Measurements from ENCODE around the gene ZNF692.
"Not testable (repeated sequence)": the region's sequence is repeated elsewhere in the genome, so short reads cannot be mapped to it uniquely, and the experiment has no call there.

ZNF692 gene

GRCh38 chr1:248885646-248886045, 26.8 kb upstream of the ZNF692 start:
- no peak overlapping the region for H3K27ac ChIP-seq (ENCODE audit: low read depth, low read length)

GRCh38 chr1:248884632-248885295, 25.9 kb upstream of the ZNF692 start:
- WGBS (ENCODE audit: extremely low coverage, insufficient coverage, low lambda C conversion rate): no CpG with 5 or more reads among the region's 1 CpG
- Histone ChIP-seq H3K18ac (ENCODE audit: low read length) (no peak overlapping the region), H3K4ac (ENCODE audit: low read depth, low read length) (no peak overlapping the region), H3K27ac (ENCODE audit: low read depth, low read length) (no peak overlapping the region), H3K36me3 (ENCODE audit: control insufficient read depth, insufficient read depth, low read length) (no peaks in the 10 kb centered on the region), H3K27me3 (ENCODE audit: insufficient read depth, low read length, poor library complexity) (no peaks in the 10 kb centered on the region), H2AK5ac (ENCODE audit: low read length) (no peak overlapping the region), H2BK15ac (replicated peaks; ENCODE audit: low read depth) (no peak overlapping the region), H3K4me1 (ENCODE audit: control insufficient read depth, low read depth, low read length) (no peaks in the 10 kb centered on the region), H2BK120ac (ENCODE audit: low read depth, low read length) (no peak overlapping the region), H3K23ac (ENCODE audit: low read length) (no peak overlapping the region), H3K4me3 (ENCODE audit: low read length) (no peak overlapping the region), H4K5ac (ENCODE audit: low read length) (no peak overlapping the region), H3K79me2 (ENCODE audit: control insufficient read depth, insufficient read depth, low read length) (no peaks in the 10 kb centered on the region), H3K79me1 (ENCODE audit: low read length) (no peaks in the 10 kb centered on the region), H3K56ac (ENCODE audit: low read length) (no peak overlapping the region), H2BK5ac (ENCODE audit: low read length) (no peak overlapping the region), H4K8ac (ENCODE audit: low read depth, low read length) (no peak overlapping the region), H3K9ac (ENCODE audit: low read length) (no peak overlapping the region), H3K4me2 (ENCODE audit: low read length) (no peak overlapping the region)
- no peak for DNase-seq

More at GRCh38 chr1:248885646-248886045, 26.8 kb upstream of the ZNF692 start:
- Histone ChIP-seq H2BK5ac (ENCODE audit: low read length) (no peak overlapping the region), H3K4me2 (ENCODE audit: low read length) (no peak overlapping the region), H3K23ac (ENCODE audit: low read length) (no peak overlapping the region), H3K79me2 (ENCODE audit: control insufficient read depth, insufficient read depth, low read length) (no peaks in the 10 kb centered on the region), H3K79me1 (ENCODE audit: low read length) (no peaks in the 10 kb centered on the region), H3K4ac (ENCODE audit: low read depth, low read length) (no peak overlapping the region), H3K4me1 (ENCODE audit: control insufficient read depth, low read depth, low read length) (no peaks in the 10 kb centered on the region), H4K5ac (ENCODE audit: low read length) (no peak overlapping the region), H2AK5ac (ENCODE audit: low read length) (no peak overlapping the region), H3K27me3 (ENCODE audit: insufficient read depth, low read length, poor library complexity) (no peaks in the 10 kb centered on the region), H4K8ac (ENCODE audit: low read depth, low read length) (no peak overlapping the region), H3K18ac (ENCODE audit: low read length) (no peak overlapping the region), H2BK15ac (replicated peaks; ENCODE audit: low read depth) (no peak overlapping the region), H3K36me3 (ENCODE audit: control insufficient read depth, insufficient read depth, low read length) (no peaks in the 10 kb centered on the region), H3K4me3 (ENCODE audit: low read length) (no peak overlapping the region), H3K9ac (ENCODE audit: low read length) (no peak overlapping the region), H3K56ac (ENCODE audit: low read length) (no peak overlapping the region), H2BK120ac (ENCODE audit: low read depth, low read length) (no peak overlapping the region)
- WGBS (ENCODE audit: extremely low coverage, insufficient coverage, low lambda C conversion rate): no CpG with 5 or more reads among the region's 1 CpG
- DNase-seq: no peak

- not testable (repeated sequence) for H3K27ac ChIP-seq (ENCODE audit: low read depth, low read length); DNase-seq; H3K4me1 ChIP-seq (ENCODE audit: control insufficient read depth, low read depth, low read length); H3K4ac ChIP-seq (ENCODE audit: low read depth, low read length); H2BK15ac ChIP-seq (replicated peaks; ENCODE audit: low read depth); H2BK5ac ChIP-seq (ENCODE audit: low read length); H3K27me3 ChIP-seq (ENCODE audit: insufficient read depth, low read length, poor library complexity); H3K4me3 ChIP-seq (ENCODE audit: low read length); H4K5ac ChIP-seq (ENCODE audit: low read length); H3K23ac ChIP-seq (ENCODE audit: low read length); H3K4me2 ChIP-seq (ENCODE audit: low read length); H3K56ac ChIP-seq (ENCODE audit: low read length); H3K79me1 ChIP-seq (ENCODE audit: low read length); H2BK120ac ChIP-seq (ENCODE audit: low read depth, low read length); H4K8ac ChIP-seq (ENCODE audit: low read depth, low read length); H2AK5ac ChIP-seq (ENCODE audit: low read length); H3K18ac ChIP-seq (ENCODE audit: low read length); H3K9ac ChIP-seq (ENCODE audit: low read length); H3K79me2 ChIP-seq (ENCODE audit: control insufficient read depth, insufficient read depth, low read length); H3K36me3 ChIP-seq (ENCODE audit: control insufficient read depth, insufficient read depth, low read length)
- WGBS (ENCODE audit: extremely low coverage, insufficient coverage, low lambda C conversion rate): no CpG with 5 or more reads among the region's 7 CpGs
Observed at GRCh38 chr1:248882427-248882826, 23.5 kb upstream of the ZNF692 start.

- Histone ChIP-seq H2BK15ac (replicated peaks; ENCODE audit: low read depth) (no peak overlapping the region), H3K27me3 (ENCODE audit: insufficient read depth, low read length, poor library complexity) (no peaks in the 10 kb centered on the region), H3K4me3 (ENCODE audit: low read length) (no peak overlapping the region), H2AK5ac (ENCODE audit: low read length) (no peak overlapping the region), H2BK5ac (ENCODE audit: low read length) (no peak overlapping the region), H3K4me1 (ENCODE audit: control insufficient read depth, low read depth, low read length) (no peaks in the 10 kb centered on the region), H3K56ac (ENCODE audit: low read length) (no peak overlapping the region), H3K4me2 (ENCODE audit: low read length) (no peak overlapping the region), H3K36me3 (ENCODE audit: control insufficient read depth, insufficient read depth, low read length) (no peaks in the 10 kb centered on the region), H3K9ac (ENCODE audit: low read length) (no peak overlapping the region), H3K4ac (ENCODE audit: low read depth, low read length) (no peak overlapping the region), H2BK120ac (ENCODE audit: low read depth, low read length) (no peak overlapping the region), H3K23ac (ENCODE audit: low read length) (no peak overlapping the region), H3K79me2 (ENCODE audit: control insufficient read depth, insufficient read depth, low read length) (no peaks in the 10 kb centered on the region), H4K8ac (ENCODE audit: low read depth, low read length) (no peak overlapping the region), H3K27ac (ENCODE audit: low read depth, low read length) (no peak overlapping the region), H3K18ac (ENCODE audit: low read length) (no peak overlapping the region), H4K5ac (ENCODE audit: low read length) (no peak overlapping the region), H3K79me1 (ENCODE audit: low read length) (no peaks in the 10 kb centered on the region)
- WGBS (ENCODE audit: extremely low coverage, insufficient coverage, low lambda C conversion rate): no CpG with 5 or more reads among the region's 1 CpG
- no peak for DNase-seq
Observed at GRCh38 chr1:248881261-248881660, 22.4 kb upstream of the ZNF692 start.

- H3K27ac ChIP-seq (ENCODE audit: low read depth, low read length): no peak overlapping the region
- no peak overlapping the region for H4K5ac ChIP-seq (ENCODE audit: low read length)
- H3K18ac ChIP-seq (ENCODE audit: low read length): no peak overlapping the region
- DNase-seq: peak; percentile 92
- H3K4me2 ChIP-seq (ENCODE audit: low read length): peak overlapping the region; percentile 20
- H3K23ac ChIP-seq (ENCODE audit: low read length): no peak overlapping the region
- H4K8ac ChIP-seq (ENCODE audit: low read depth, low read length): no peak overlapping the region
- no peak overlapping the region for H2AK5ac ChIP-seq (ENCODE audit: low read length)
- no peaks in the 10 kb centered on the region for H3K4me1 ChIP-seq (ENCODE audit: control insufficient read depth, low read depth, low read length)
- H3K36me3 ChIP-seq (ENCODE audit: control insufficient read depth, insufficient read depth, low read length): no peaks in the 10 kb centered on the region
- no peak overlapping the region for H3K4ac ChIP-seq (ENCODE audit: low read depth, low read length)
- H2BK120ac ChIP-seq (ENCODE audit: low read depth, low read length): no peak overlapping the region
- no peak overlapping the region for H2BK15ac ChIP-seq (replicated peaks; ENCODE audit: low read depth)
- H3K56ac ChIP-seq (ENCODE audit: low read length): peak overlapping the region; percentile 28
- no peaks in the 10 kb centered on the region for H3K79me1 ChIP-seq (ENCODE audit: low read length)
- no peaks in the 10 kb centered on the region for H3K27me3 ChIP-seq (ENCODE audit: insufficient read depth, low read length, poor library complexity)
- H2BK5ac ChIP-seq (ENCODE audit: low read length): no peak overlapping the region
- H3K9ac ChIP-seq (ENCODE audit: low read length): peak overlapping the region; percentile 41
- no peaks in the 10 kb centered on the region for H3K79me2 ChIP-seq (ENCODE audit: control insufficient read depth, insufficient read depth, low read length)
- no CpG with 5 or more reads among the region's 23 CpGs for WGBS (ENCODE audit: extremely low coverage, insufficient coverage, low lambda C conversion rate)
- peak overlapping the region; percentile 32 for H3K4me3 ChIP-seq (ENCODE audit: low read length)
Observed at GRCh38 chr1:248873993-248874533, 15.2 kb upstream of the ZNF692 start.
